GM21723 (cell line): Measurements from ENCODE around the gene HOTAIR.

Source experiments
- ATAC-seq: cut with Tn5 transposase; IDR thresholded peaks from one replicate; pipeline ENCODE4 v1.9.1; 2021; ENCODE audit warnings: mild to moderate bottlenecking, moderate library complexity; ENCODE audit not compliant: unreplicated experiment

HOTAIR gene

GRCh38 chr12:53948650-53949593, 25.8 kb downstream of the HOTAIR start:
- ATAC-seq = no peak

- no peak for ATAC-seq
Observed at GRCh38 chr12:53947743-53948142, 27.0 kb downstream of the HOTAIR start.

GRCh38 chr12:53944907-53945847, 29.6 kb downstream of the HOTAIR start:
- ATAC-seq = no peak

- no peak for ATAC-seq
Observed at GRCh38 chr12:53944209-53944608, 30.5 kb downstream of the HOTAIR start.

- ATAC-seq = no peak
Observed at GRCh38 chr12:53942467-53942997, 32.2 kb downstream of the HOTAIR start.

GRCh38 chr12:53941750-53942149, 33.0 kb downstream of the HOTAIR start:
- no peak for ATAC-seq

GRCh38 chr12:53941187-53941586, 33.6 kb downstream of the HOTAIR start:
- no peak for ATAC-seq

- no peak for ATAC-seq
Observed at GRCh38 chr12:53940443-53941014, 34.2 kb downstream of the HOTAIR start.

GRCh38 chr12:53939141-53940108, 35.3 kb downstream of the HOTAIR start:
- no peak for ATAC-seq

- ATAC-seq = no peak
Observed at GRCh38 chr12:53938326-53939140, 36.2 kb downstream of the HOTAIR start, which contains the start of gene HOXC13. HOXC13 (plus strand) TSS chr12:53938831; CDS start chr12:53938907, 76 bp downstream.

- no peak for ATAC-seq
Observed at GRCh38 chr12:53937596-53938325, 37.0 kb downstream of the HOTAIR start.

GRCh38 chr12:53937099-53937498, 37.7 kb downstream of the HOTAIR start:
- ATAC-seq = no peak

GRCh38 chr12:53935383-53936341, 39.1 kb downstream of the HOTAIR start:
- ATAC-seq = no peak

- no peak for ATAC-seq
Observed at GRCh38 chr12:53932915-53933314, 41.8 kb downstream of the HOTAIR start.

- no peak for ATAC-seq
Observed at GRCh38 chr12:53931844-53932581, 42.7 kb downstream of the HOTAIR start.

GRCh38 chr12:53930591-53931255, 44.0 kb downstream of the HOTAIR start:
- ATAC-seq = no peak
